Measurements from ENCODE around the gene IL12RB2.

DNA sequence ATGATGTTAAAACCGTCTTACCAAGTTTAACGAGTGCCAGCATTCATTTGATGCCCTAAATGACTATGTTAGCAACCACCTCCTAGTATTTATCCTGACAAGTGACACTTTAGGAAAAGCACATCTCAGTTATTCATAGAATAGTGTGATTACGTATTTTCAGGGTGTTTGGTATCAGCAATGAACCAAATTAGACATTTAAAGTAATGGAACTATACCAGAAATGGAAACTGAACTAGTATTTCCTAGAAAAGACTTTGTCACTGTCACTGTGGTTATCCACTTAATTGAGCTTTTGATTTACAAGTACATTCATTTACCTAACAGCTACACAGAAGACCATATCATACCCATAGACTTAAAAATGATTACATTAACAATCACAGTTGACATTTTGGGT, 3.6 kb upstream of the IL12RB2 start:
- TF ChIP-seq CTCF (IDR thresholded peaks at IDR 0.05) (no peak), POLR2A (IDR thresholded peaks at IDR 0.05) (no peak)
